ENCODE results near the gene RHBDD1. TPM values are rescaled to one million over a fixed set of nuclear protein-coding genes. Genes with fewer than 3 reads are reported as not detected.
"Not testable (repeated sequence)": the region's sequence is repeated elsewhere in the genome, so short reads cannot be mapped to it uniquely, and the experiment has no call there.

The RHBDD1 gene
- total and polyA plus RNA-seq, 8 donors, result 22.8 to 40.1 (median 25.3) TPM

DNA sequence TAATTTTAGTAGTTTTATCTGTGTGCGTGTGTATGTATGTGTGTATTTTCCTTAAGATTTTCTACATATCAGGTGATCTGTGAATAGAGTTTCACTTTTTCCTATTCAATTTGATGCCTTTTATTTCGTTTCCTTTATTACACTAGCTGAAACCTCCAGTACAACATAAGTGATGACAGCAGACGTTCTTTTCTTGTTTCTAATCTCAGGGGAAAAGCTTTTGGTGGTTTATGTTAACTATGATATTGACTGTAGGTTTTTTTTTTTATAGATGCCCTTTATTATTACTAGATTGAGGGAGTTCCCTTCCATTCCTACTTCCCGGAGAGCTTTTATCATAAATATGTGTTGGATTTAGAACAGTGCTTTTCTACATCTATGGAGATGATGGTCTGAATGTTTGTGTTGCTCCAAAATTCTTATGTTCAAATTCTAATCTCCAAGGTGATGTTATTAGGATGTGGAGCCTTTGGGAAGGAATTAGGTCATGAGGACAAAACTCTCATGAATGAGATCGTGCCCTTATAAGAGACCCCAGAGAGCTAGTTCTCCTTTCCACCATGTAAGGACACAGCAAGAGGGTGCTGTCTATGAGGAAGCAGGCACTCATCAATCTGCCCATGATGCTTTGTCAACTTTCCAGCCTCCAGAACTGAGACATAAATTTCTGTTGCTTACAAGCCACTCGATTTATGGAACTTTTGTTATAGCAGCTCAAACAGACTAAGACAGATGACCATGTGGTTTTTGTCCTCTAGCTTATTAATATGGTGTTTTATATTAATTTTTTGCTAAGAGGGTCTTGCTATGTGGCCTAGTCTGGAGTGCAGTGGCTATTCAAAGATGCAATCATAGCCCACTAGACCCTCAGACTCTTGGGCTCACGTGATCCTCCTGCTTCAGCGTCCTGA, 5.9 kb upstream of the RHBDD1 start:
- no peaks in the 10 kb centered on the region for H3K27me3 ChIP-seq
- no peak for DNase-seq
- peaks cover 0 to 7% of the 10 kb centered on the region in 2 donors for H3K4me1 ChIP-seq
- H3K36me3 ChIP-seq, result no peaks in the 10 kb centered on the region
- intact Hi-C loops (cut with DNase I), result loop anchor here in 1 of 2 donors (10.0 kb wide), 1 partner anchor 145 kb away; no protein-coding TSS in a partner anchor
- no peak overlapping the region for H3K4me3 ChIP-seq
- no peak overlapping the region for H3K27ac ChIP-seq
- H3K9me3 ChIP-seq, result no peaks in the 10 kb centered on the region
- ATAC-seq, result no peak
- TF ChIP-seq CTCF (IDR thresholded peaks at IDR 0.05), result no peak

DNA sequence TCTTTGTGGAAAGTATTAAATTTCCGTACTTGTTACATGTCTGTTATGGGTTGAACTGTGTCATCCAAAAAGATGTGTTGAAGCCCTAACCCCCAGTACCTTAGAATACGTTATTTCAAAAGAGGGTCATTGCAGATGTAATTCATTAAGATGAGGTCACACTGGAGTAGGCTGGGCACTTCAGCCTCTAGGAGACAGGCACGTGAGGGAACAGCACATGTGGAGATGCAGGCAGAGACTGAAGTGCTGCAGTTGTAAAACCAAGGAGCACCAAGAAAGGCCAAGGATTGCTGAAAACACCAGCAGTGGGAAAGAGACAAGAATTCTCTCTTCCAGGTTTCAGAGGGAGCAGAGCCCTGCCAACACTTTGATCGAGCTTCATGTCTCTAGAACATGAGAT, 4.6 kb upstream of the RHBDD1 start:
- no peak overlapping the region for H3K4me3 ChIP-seq
- no peak for DNase-seq
- no peaks in the 10 kb centered on the region for H3K27me3 ChIP-seq
- ATAC-seq, result no peak
- intact Hi-C loops (cut with DNase I), result loop anchor here in 1 of 2 donors (10.0 kb wide), 1 partner anchor 144 kb away; no protein-coding TSS in a partner anchor
- H3K27ac ChIP-seq, result no peak overlapping the region
- peaks cover 0 to 11% of the 10 kb centered on the region in 2 donors for H3K4me1 ChIP-seq
- TF ChIP-seq CTCF (IDR thresholded peaks at IDR 0.05), result no peak
- H3K9me3 ChIP-seq, result no peaks in the 10 kb centered on the region
- no peaks in the 10 kb centered on the region for H3K36me3 ChIP-seq

GRCh38 chr2:226832061-226832460, 3.8 kb upstream of the RHBDD1 start:
- H3K36me3 ChIP-seq, result no peaks in the 10 kb centered on the region
- intact Hi-C loops (cut with DNase I), result loop anchor here in 1 of 2 donors (10.0 kb wide), 1 partner anchor 143 kb away; no protein-coding TSS in a partner anchor
- ATAC-seq (no peak), DNase-seq (no peak)
- TF ChIP-seq CTCF (IDR thresholded peaks at IDR 0.05), result no peak
- H3K27me3 ChIP-seq, result no peaks in the 10 kb centered on the region
- peaks cover 4 to 17% of the 10 kb centered on the region in 2 donors for H3K4me1 ChIP-seq
- H3K4me3 ChIP-seq, result no peak overlapping the region
- no peaks in the 10 kb centered on the region for H3K9me3 ChIP-seq
- H3K27ac ChIP-seq, result no peak overlapping the region

DNA sequence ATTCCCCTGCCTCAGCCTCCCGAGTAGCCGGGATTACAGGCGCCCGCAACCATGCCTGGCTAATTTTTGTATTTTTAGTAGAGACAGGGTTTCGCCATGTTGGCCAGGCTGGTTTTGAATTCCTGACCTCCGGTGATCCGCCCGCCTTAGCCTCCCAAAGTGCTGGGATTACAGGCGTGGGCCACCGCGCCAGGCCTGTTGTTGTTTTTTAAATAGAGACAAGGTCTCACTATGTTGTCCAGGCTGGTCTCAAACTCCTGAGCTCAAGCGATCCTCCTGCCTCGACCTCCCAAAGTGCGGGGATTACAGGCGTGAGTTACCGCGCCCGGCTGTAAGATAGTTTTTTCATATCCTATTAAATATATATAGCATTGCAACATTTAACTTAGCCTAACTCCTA, 974 bp upstream of the RHBDD1 start:
- peak in 1 of 4 donors; percentile 59 for DNase-seq
- not testable (repeated sequence) for H3K9me3 ChIP-seq, H3K27ac ChIP-seq, H3K27me3 ChIP-seq, ATAC-seq, H3K36me3 ChIP-seq
- Histone ChIP-seq H3K4me1 (peaks cover 4 to 33% of the 10 kb centered on the region in 2 donors), H3K4me3 (peak overlapping the region; percentile 68 to 72)
- intact Hi-C loops (cut with DNase I), result loop anchor here in 1 of 2 donors (10.0 kb wide), 1 partner anchor 140 kb away; no protein-coding TSS in a partner anchor

GRCh38 chr2:226835420-226835795, 446 bp upstream of the RHBDD1 start:
- TF ChIP-seq CTCF (IDR thresholded peaks at IDR 0.05), result no peak

More at GRCh38 chr2:226835420-226835795, 446 bp upstream of the RHBDD1 start:
- Histone ChIP-seq H3K36me3 (peaks cover 0 to 3% of the 10 kb centered on the region in 2 donors), H3K27me3 (no peaks in the 10 kb centered on the region), H3K4me3 (peak overlapping the region; percentile 68 to 72), H3K27ac (peak overlapping the region; percentile 98 to 99), H3K9me3 (no peaks in the 10 kb centered on the region), H3K4me1 (peaks cover 4 to 33% of the 10 kb centered on the region in 2 donors)
- ATAC-seq (peak; percentile 42), DNase-seq (peak in 1 of 4 donors; percentile 83)
- intact Hi-C loops (cut with DNase I), result loop anchor here in 1 of 2 donors (10.0 kb wide), 1 partner anchor 139 kb away; no protein-coding TSS in a partner anchor
